ES-I3 (cell line): ENCODE results near the gene BRF1.

ENCODE experiments used
- H3K36me3 ChIP-seq: 2 replicates; pipeline ENCODE4 v1.6.1; 2013; ENCODE audit warnings: mild to moderate bottlenecking, low read length, control low read depth, moderate library complexity; ENCODE audit not compliant: insufficient read depth
- H3K4me1 ChIP-seq: 2 replicates; pipeline ENCODE4 v1.6.1; 2013; ENCODE audit warnings: mild to moderate bottlenecking, control low read depth, low read length; ENCODE audit not compliant: insufficient read depth
- H3K9ac ChIP-seq: 2 replicates; pipeline ENCODE4 v1.6.1; 2013; ENCODE audit warnings: low read depth, mild to moderate bottlenecking, low read length, moderate library complexity
- H3K9me3 ChIP-seq: 2 replicates; pipeline ENCODE4 v1.6.1; 2013; ENCODE audit warnings: mild to moderate bottlenecking, low read length, moderate library complexity; ENCODE audit not compliant: control insufficient read depth, insufficient read depth

BRF1 gene

GRCh38 chr14:105168979-105169507 lies 131.8 kb downstream of the BRF1 start:
- peaks cover 7% of the 10 kb centered on the region; the same call in 1 of the 2 replicates for H3K4me1 ChIP-seq
- H3K9ac ChIP-seq, result peak overlapping the region; percentile 44; the same call in 1 of the 2 replicates
- H3K36me3 ChIP-seq, result no peaks in the 10 kb centered on the region
- H3K9me3 ChIP-seq, result no peaks in the 10 kb centered on the region

DNA sequence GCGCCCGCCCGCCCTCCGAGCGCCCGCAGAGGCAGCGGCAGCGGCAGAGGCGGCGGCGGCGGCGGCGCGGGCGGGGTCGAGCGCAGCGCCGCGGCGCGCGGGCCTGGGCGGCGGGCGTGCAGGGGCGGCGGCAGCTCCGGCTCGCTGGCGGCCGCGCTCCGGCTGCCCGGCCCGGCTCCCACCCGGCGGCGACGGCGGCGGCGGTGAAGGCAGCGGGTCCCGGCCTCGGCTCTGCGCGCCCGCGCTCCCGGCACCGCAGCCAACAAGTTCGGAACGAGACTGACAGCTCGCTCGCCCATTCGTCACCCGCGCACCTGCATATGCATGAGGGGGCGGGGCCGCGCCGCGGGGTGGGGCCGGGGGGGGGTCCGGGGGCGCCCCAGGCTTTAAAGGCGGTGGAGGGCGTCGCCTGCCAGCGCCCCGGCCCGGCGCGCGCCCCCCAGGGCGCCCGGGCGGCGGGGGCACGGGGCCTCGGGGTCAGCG lies 132.3 kb downstream of the BRF1 start, which contains the start of gene JAG2:
JAG2 (minus strand) TSS at position 281 of the 483 bp plus-strand sequence. CDS start 356 bp downstream, outside the sequence.
- H3K9me3 ChIP-seq, result no peaks in the 10 kb centered on the region
- peaks cover 7% of the 10 kb centered on the region; the same call in 1 of the 2 replicates for H3K4me1 ChIP-seq
- H3K9ac ChIP-seq, result peak within 1 kb of the TSS; percentile 44
- no peaks in the 10 kb centered on the region for H3K36me3 ChIP-seq

DNA sequence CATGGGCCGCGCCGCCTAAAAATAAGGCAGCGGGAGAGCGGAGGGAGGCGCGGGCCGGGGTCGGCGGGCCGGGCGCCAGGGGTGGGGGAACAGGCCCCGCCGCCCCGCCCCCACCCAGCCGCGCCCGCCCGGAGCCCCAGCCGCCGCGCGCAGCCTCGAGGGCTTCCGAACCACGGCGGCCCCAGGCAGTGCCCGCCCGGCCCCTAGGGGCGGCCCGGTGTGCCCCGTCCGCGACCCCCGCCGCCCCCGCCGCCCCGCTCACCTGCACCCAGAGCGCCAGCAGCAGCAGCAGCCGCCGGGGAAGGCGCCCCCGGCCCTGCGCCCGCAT lies 132.7 kb downstream of the BRF1 start:
- peaks cover 7% of the 10 kb centered on the region; the same call in 1 of the 2 replicates for H3K4me1 ChIP-seq

GRCh38 chr14:105167303-105168092 lies 133.3 kb downstream of the BRF1 start:
- no peaks in the 10 kb centered on the region for H3K9me3 ChIP-seq
- peaks cover 7% of the 10 kb centered on the region; the same call in 1 of the 2 replicates for H3K4me1 ChIP-seq
- H3K36me3 ChIP-seq, result no peaks in the 10 kb centered on the region
- H3K9ac ChIP-seq, result peak overlapping the region; percentile 44

More for the DNA sequence above, 132.7 kb downstream of the BRF1 start:
- Histone ChIP-seq H3K36me3 (no peaks in the 10 kb centered on the region), H3K9me3 (no peaks in the 10 kb centered on the region), H3K9ac (peak overlapping the region; percentile 44; the same call in 1 of the 2 replicates)

GRCh38 chr14:105166571-105167302 lies 134.1 kb downstream of the BRF1 start:
- H3K9ac ChIP-seq, result no peak overlapping the region
- no peaks in the 10 kb centered on the region for H3K36me3 ChIP-seq
- H3K4me1 ChIP-seq, result peaks cover 7% of the 10 kb centered on the region; the same call in 1 of the 2 replicates
- H3K9me3 ChIP-seq, result no peaks in the 10 kb centered on the region

DNA sequence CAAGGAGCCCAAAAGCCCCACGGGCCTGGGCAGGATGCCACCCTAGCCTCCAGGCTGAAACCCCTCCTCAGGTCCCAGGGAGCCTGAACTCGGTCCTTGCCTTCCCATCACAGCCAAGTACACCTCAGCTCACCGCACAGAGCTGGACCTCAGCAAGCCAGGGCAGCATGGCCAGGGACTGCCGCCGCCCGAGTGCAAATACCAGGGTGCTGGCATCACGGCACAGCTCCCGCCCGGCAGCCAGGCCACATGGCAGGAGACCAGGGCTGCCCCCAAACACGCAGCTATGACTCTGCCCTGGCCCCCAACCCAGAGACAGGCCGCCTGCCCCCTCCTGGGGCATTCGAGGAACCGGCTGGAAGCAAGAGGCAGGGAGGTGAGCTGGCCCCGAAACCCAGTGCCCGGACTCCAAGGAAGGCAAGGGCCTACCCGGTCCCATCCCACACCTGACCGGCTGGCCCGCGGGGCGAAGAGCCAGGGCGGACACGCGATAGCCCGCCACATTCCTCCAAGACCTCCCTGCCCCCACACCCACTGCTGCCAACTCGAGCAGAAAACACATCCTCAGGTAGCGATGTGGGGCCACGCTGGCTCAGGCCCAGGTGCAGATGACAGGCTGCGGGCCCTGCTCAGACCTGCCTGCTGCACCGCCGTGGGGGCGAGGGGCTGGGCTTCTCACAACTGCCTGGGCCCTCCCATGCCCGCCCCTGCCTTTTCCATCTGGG lies 134.9 kb downstream of the BRF1 start:
- H3K4me1 ChIP-seq, result peaks cover 4% of the 10 kb centered on the region; the same call in 1 of the 2 replicates
- no peaks in the 10 kb centered on the region for H3K9me3 ChIP-seq
- no peak overlapping the region for H3K9ac ChIP-seq

DNA sequence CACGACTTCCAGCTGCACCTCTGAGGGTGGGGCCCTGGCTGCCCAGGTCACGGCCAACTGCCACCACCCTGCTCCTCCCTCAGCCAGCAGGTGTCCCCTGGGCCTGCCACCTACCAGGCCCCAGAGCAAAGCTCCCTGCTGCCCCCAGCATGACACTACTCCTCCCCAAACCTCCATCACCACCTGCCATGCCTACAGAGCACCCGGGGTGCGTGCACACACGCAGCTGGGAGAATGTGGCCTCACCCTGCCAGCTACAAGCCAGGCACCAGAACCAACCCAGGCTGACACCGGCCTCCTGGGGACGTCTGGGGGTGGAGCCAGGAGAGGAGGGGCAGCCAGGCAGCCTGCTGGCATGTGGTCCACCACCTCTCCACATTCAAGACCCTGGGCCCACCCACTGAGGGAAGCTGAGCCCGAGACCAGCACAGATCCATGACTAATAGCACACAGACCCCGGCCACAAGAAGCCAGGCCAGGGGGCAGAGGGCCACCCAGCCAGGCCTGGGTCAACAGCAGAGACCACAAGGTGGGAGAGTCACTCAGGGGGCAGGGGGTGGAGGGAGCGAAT lies 135.6 kb downstream of the BRF1 start:
- Histone ChIP-seq H3K9ac (no peak overlapping the region), H3K36me3 (no peaks in the 10 kb centered on the region), H3K4me1 (no peaks in the 10 kb centered on the region; the same call in 1 of the 2 replicates), H3K9me3 (no peaks in the 10 kb centered on the region)

More for the DNA sequence above, 134.9 kb downstream of the BRF1 start:
- H3K36me3 ChIP-seq, result no peaks in the 10 kb centered on the region

GRCh38 chr14:105163040-105163742 lies 137.6 kb downstream of the BRF1 start:
- H3K36me3 ChIP-seq, result no peaks in the 10 kb centered on the region
- H3K4me1 ChIP-seq, result no peaks in the 10 kb centered on the region; the same call in 1 of the 2 replicates
- no peaks in the 10 kb centered on the region for H3K9me3 ChIP-seq
- no peak overlapping the region for H3K9ac ChIP-seq

- Histone ChIP-seq H3K36me3 (no peaks in the 10 kb centered on the region), H3K9ac (no peak overlapping the region), H3K4me1 (no peaks in the 10 kb centered on the region; the same call in 1 of the 2 replicates), H3K9me3 (no peaks in the 10 kb centered on the region)
Observed at GRCh38 chr14:105162669-105162979, 138.2 kb downstream of the BRF1 start.

DNA sequence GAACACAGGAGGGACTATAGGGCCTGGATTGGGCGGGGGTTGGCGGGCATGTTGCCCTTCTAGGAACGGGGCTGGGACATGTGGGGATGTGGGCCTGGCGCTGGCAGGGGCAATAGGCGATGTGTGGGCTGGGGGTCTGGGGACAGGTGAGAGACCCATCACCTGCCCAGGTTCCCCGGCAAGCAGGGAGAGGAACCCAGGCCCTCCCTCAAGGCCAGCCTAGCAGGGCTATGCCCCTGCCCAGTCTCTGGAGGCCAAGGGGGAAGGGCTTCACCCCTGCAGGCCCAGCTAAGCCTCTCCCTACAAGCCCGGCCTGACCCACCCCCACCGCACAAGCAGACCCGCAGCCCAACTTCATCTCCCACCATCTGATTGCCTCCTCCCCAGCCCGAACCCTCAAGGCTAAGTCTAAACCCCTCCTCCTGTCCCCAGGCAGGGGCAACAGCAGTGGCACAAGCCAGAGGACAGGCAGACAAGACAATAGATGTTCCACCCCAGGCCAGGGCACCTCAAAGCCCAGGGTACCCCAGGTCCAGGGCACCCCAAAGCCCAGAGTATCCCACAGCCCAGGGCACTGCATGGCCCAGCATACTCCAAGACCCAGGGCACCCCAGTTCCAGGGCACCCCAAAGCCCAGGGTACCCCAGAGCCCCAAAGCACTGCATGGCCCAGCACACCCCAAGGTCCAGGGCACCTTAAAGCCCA lies 138.7 kb downstream of the BRF1 start:
- H3K9me3 ChIP-seq, result no peaks in the 10 kb centered on the region
- H3K9ac ChIP-seq, result no peak overlapping the region
- no peaks in the 10 kb centered on the region for H3K36me3 ChIP-seq
- H3K4me1 ChIP-seq, result no peaks in the 10 kb centered on the region; the same call in 1 of the 2 replicates

DNA sequence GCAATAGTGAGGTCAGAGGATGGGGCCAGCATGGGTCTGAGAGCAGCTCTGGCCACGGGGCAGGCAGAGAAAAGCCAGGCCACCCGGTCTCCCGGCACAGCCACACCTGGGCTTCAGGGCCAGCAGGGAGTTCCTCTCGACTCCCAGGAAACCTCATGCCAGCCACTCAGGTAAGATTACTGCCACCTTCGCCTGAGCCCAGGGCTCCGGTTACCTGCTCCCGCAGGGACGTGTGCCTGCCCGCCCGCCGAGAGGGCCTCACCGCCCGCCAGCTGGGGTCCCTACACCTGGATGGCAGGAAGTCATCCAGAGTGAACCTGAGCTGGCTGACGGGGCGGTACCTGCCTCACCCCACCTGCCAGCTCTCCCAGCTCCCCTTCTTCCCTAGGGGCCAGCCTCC lies 139.5 kb downstream of the BRF1 start:
- no peaks in the 10 kb centered on the region for H3K36me3 ChIP-seq
- no peaks in the 10 kb centered on the region for H3K9me3 ChIP-seq
- no peaks in the 10 kb centered on the region; the same call in 1 of the 2 replicates for H3K4me1 ChIP-seq
- no peak overlapping the region for H3K9ac ChIP-seq

GRCh38 chr14:105160776-105161175 lies 140.0 kb downstream of the BRF1 start:
- no peaks in the 10 kb centered on the region for H3K9me3 ChIP-seq
- no peaks in the 10 kb centered on the region for H3K36me3 ChIP-seq
- H3K4me1 ChIP-seq, result no peaks in the 10 kb centered on the region; the same call in 1 of the 2 replicates
- no peak overlapping the region for H3K9ac ChIP-seq

DNA sequence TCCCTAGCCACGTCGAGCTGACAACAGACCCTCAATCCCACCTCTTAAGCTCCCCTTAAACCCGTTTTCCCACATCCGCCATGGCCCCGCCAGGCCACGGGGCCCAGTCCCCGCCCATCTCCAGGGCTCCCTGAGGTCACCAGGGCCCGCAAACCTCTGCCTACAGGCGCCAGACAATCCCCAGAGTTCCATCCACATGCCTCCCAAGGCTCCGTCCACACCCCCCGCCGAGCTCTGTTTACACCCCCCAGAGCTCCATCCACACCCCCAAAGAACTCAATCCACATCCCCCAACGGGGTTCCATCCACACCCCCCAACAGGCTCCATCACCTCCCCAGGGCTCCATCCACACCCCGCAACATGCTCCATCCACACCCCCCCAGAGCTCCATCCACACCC lies 141.5 kb downstream of the BRF1 start:
- Histone ChIP-seq H3K9me3 (no peaks in the 10 kb centered on the region), H3K4me1 (no peaks in the 10 kb centered on the region; the same call in 1 of the 2 replicates), H3K36me3 (no peaks in the 10 kb centered on the region), H3K9ac (no peak overlapping the region)
